NCI-H69 (cell line): ENCODE results near the gene KCNH4.
"Not testable (repeated sequence)": the region's sequence is repeated elsewhere in the genome, so short reads cannot be mapped to it uniquely, and the experiment has no call there.

ENCODE experiments used
- DNase-seq: peaks from one replicate; lab custom pipeline; 2025; lab: John Stamatoyannopoulos, UW

KCNH4 gene

GRCh38 chr17:42193969-42194899, 13.3 kb upstream of the KCNH4 start, which contains the start of gene GHDC:
TSS of gene GHDC (minus strand) at chr17:42194494. CDS start at chr17:42193581, 913 bp downstream.
- DNase-seq = peak; percentile 91

GRCh38 chr17:42193216-42193968, 12.4 kb upstream of the KCNH4 start:
- DNase-seq = no peak

- DNase-seq = no peak
Measured at GRCh38 chr17:42192189-42193126, 11.5 kb upstream of the KCNH4 start.

GRCh38 chr17:42191275-42191608, 10.3 kb upstream of the KCNH4 start:
- DNase-seq = no peak

GRCh38 chr17:42190491-42191274, 9.7 kb upstream of the KCNH4 start:
- no peak for DNase-seq

GRCh38 chr17:42189651-42189965, 8.7 kb upstream of the KCNH4 start:
- no peak for DNase-seq

GRCh38 chr17:42188749-42189650, 8.1 kb upstream of the KCNH4 start:
- no peak for DNase-seq

- DNase-seq = no peak
Measured at GRCh38 chr17:42187833-42188232, 6.9 kb upstream of the KCNH4 start.

GRCh38 chr17:42186191-42186590, 5.2 kb upstream of the KCNH4 start:
- not testable (repeated sequence) for DNase-seq

- DNase-seq = no peak
Measured at GRCh38 chr17:42185621-42185930, 4.6 kb upstream of the KCNH4 start.

GRCh38 chr17:42184713-42185620, 4.0 kb upstream of the KCNH4 start, which contains the start of gene HCRT:
TSS of gene HCRT (minus strand) at chr17:42185452. CDS start at chr17:42185365, 87 bp downstream.
- DNase-seq = peak; percentile 37

GRCh38 chr17:42183741-42184711, 3.1 kb upstream of the KCNH4 start:
- peak; percentile 90 for DNase-seq

GRCh38 chr17:42182927-42183734, 2.2 kb upstream of the KCNH4 start:
- peak; percentile 63 for DNase-seq

- DNase-seq = no peak
Measured at GRCh38 chr17:42181851-42182207, 887 bp upstream of the KCNH4 start.

- DNase-seq = peak; percentile 49
Measured at GRCh38 chr17:42180411-42180921, 476 bp downstream of the KCNH4 start.

- peak; percentile 88 for DNase-seq
Measured at GRCh38 chr17:42179911-42180410, 981 bp downstream of the KCNH4 start.

GRCh38 chr17:42179335-42179734, 1.6 kb downstream of the KCNH4 start:
- no peak for DNase-seq
